Measurements from ENCODE around the gene SNCAIP. TPM values are rescaled to one million over a fixed set of nuclear protein-coding genes. Genes with fewer than 3 reads are reported as not detected.

Gene SNCAIP
- total and polyA plus RNA-seq, 9 of the 15 experiments (the other 6 are each of a cell fraction or from before 2014, with no cell fraction given): 0.04 TPM; not detected in 8

- no peak for TF ChIP-seq RAD51 (IDR thresholded peaks at IDR 0.05; ENCODE audit: borderline replicate concordance, low read depth)
- no peak for TF ChIP-seq SAFB (IDR thresholded peaks at IDR 0.05; ENCODE audit: borderline replicate concordance, low read depth, low read length)
- TF ChIP-seq EHMT2 (IDR thresholded peaks at IDR 0.05): no peak
- no peak for TF ChIP-seq LEF1 (IDR thresholded peaks at IDR 0.05)
- no peak for TF ChIP-seq PTRF (tag; IDR thresholded peaks at IDR 0.05)
- no peak for TF ChIP-seq ZNF584 (CRISPR knock-in tag; IDR thresholded peaks at IDR 0.05; ENCODE audit: low read depth)
- TF ChIP-seq, protein P1, sequence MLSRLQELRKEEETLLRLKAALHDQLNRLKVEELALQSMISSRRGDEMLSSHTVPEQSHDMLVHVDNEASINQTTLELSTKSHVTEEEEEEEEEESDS (CRISPR knock-in tag; IDR thresholded peaks at IDR 0.05): no peak
- TF ChIP-seq TFAP4 (CRISPR knock-in tag; IDR thresholded peaks at IDR 0.05; ENCODE audit: borderline replicate concordance): no peak
- TF ChIP-seq ZNF217 (CRISPR knock-in tag; IDR thresholded peaks at IDR 0.05): no peak
- no peak for TF ChIP-seq NFE2L1 (tag; IDR thresholded peaks at IDR 0.05; ENCODE audit: borderline replicate concordance, low read depth)
- no peak for TF ChIP-seq SLC30A9 (CRISPR knock-in tag; IDR thresholded peaks at IDR 0.05)
- TF ChIP-seq CAMTA2 (CRISPR knock-in tag; conservative IDR thresholded peaks at IDR 0.05): no peak
- no peak for TF ChIP-seq PYGO2 (tag; IDR thresholded peaks at IDR 0.05)
These were observed 4.6 kb downstream of the SNCAIP start (continued) for GRCh38 chr5:122316656-122317055.
